ENCODE data around the gene ATG12.
"Not testable (repeated sequence)": the region's sequence is repeated elsewhere in the genome, so short reads cannot be mapped to it uniquely, and the experiment has no call there.

The ATG12 gene

DNA sequence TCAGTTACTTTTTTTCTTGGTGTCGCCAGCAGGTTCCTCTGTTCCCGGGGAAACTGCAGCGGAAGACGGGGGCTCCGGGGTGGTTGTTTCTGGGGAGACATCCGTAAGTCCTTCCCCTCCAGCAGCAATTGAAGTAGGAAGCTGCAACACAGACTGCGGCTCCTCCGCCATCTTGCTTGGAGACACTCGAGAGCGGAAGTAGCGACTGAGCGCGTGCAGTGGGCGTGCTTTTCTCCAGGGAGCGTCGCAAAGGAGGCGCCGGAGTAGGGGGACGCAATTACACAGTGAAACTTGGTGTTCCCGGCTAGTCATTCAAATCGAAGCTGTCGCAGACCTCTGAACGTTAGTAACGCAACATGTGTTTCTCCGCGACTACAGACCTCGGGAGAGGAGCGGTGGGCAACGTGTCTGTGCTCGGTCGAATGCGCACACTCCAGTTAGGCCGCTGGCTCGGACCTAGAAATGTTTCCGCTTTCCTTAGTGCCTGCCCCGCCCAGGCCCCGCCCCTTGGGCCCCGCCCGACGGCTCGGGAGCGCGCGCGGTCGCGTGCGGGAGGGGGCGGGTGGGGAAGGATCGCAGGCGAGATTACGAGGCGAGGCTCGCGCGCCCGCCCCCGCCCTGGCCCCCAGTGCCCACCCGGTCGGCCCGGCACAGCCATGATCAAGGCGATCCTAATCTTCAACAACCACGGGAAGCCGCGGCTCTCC, at the start of gene ATG12, which contains the start of gene AP3S1:
Gene ATG12, minus strand, starts transcription at position 184 of the 707 bp plus-strand sequence. Its CDS starts 13 bp downstream, at position 171.
Gene AP3S1, plus strand, starts transcription at position 554 of the 707 bp plus-strand sequence. Its CDS starts 103 bp downstream, at position 657.
- DNase-seq: peak; percentile 90
- in situ Hi-C loops (cut with HindIII; ENCODE audit: low pct_ligation_motif_present, low pct_unique_long_range_greater_than_20kb, low sequenced_read_pairs): no loop called here

DNA sequence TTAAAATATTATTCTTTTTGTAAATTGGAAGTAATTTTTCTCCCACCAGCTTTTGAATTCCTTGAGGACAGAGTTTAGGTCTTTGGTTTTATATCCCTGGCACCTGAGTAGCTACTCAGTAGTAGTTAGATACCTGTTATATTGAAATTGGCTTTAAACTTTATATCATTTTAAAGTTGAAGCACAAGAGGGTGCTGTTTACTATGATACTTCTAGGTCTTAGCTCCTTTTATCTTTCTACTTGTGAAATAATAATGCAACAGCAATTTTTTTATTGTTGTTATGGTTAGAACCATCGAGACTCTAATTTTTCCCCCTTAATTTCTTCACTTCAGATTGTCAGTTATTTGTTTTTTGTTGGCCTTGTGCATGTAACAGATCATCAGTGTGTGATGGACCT, 46.7 kb upstream of the ATG12 start:
- peak; percentile 26 for DNase-seq
- in situ Hi-C loops (cut with HindIII; ENCODE audit: low pct_ligation_motif_present, low pct_unique_long_range_greater_than_20kb, low sequenced_read_pairs): no loop called here

GRCh38 chr5:115885208-115885607, 43.8 kb upstream of the ATG12 start:
- DNase-seq; in situ Hi-C loops (cut with HindIII; ENCODE audit: low pct_ligation_motif_present, low pct_unique_long_range_greater_than_20kb, low sequenced_read_pairs): not testable (repeated sequence)

GRCh38 chr5:115884704-115885103, 43.3 kb upstream of the ATG12 start:
- in situ Hi-C loops (cut with HindIII; ENCODE audit: low pct_ligation_motif_present, low pct_unique_long_range_greater_than_20kb, low sequenced_read_pairs): no loop called here

DNA sequence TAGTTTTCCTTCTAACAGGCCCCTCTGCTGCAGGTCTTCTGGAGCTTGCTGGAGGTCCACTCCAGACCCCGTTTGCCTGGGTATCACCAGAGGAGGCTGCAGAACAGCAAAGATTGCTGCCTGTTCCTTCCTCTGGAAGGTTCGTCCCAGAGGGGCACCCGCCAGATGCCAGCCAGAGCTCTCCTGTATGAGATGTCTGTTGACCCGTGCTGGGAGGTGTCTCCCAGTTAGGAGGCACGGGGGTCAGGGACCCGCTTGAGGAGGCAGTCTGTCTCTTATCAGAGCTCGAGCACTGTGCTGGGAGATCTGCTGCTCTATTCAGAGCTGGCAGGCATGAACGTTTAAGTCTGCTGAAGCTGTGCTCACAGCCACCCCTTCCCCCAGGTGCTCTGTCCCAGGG, 41.1 kb upstream of the ATG12 start:
- DNase-seq; in situ Hi-C loops (cut with HindIII; ENCODE audit: low pct_ligation_motif_present, low pct_unique_long_range_greater_than_20kb, low sequenced_read_pairs): not testable (repeated sequence)

More at GRCh38 chr5:115884704-115885103, 43.3 kb upstream of the ATG12 start:
- DNase-seq: no peak

- in situ Hi-C loops (cut with HindIII; ENCODE audit: low pct_ligation_motif_present, low pct_unique_long_range_greater_than_20kb, low sequenced_read_pairs); DNase-seq: not testable (repeated sequence)
Measured at GRCh38 chr5:115877342-115877741, 36.0 kb upstream of the ATG12 start.

- in situ Hi-C loops (cut with HindIII; ENCODE audit: low pct_ligation_motif_present, low pct_unique_long_range_greater_than_20kb, low sequenced_read_pairs): no loop called here
- DNase-seq: no peak
Measured at GRCh38 chr5:115875447-115875846, 34.1 kb upstream of the ATG12 start.

GRCh38 chr5:115873392-115873791, 32.0 kb upstream of the ATG12 start:
- in situ Hi-C loops (cut with HindIII; ENCODE audit: low pct_ligation_motif_present, low pct_unique_long_range_greater_than_20kb, low sequenced_read_pairs): no loop called here
- DNase-seq: no peak

- in situ Hi-C loops (cut with HindIII; ENCODE audit: low pct_ligation_motif_present, low pct_unique_long_range_greater_than_20kb, low sequenced_read_pairs): no loop called here
- DNase-seq: no peak
Measured at GRCh38 chr5:115872447-115872846, 31.1 kb upstream of the ATG12 start.

- in situ Hi-C loops (cut with HindIII; ENCODE audit: low pct_ligation_motif_present, low pct_unique_long_range_greater_than_20kb, low sequenced_read_pairs): no loop called here
- DNase-seq: no peak
Measured at GRCh38 chr5:115869256-115869795, 28.0 kb upstream of the ATG12 start.

DNA sequence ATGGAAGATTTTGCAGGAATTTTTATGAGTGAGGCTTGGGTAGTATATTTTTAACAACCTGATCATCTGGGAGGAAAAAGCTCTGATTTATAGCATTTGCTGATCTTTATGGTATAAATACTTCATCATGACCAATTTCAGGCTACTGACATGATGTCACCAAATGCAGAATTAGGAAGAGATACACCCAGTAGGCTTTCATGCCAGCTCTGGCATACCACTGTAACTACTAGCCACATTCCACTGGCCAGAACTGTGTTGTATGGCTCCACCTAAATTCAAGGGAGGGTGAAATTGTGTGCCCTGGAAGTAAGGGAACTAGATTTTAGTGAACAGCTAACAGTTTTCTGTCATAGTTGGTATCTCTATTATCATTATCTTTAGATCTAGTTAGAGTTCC, 18.0 kb upstream of the ATG12 start:
- in situ Hi-C loops (cut with HindIII; ENCODE audit: low pct_ligation_motif_present, low pct_unique_long_range_greater_than_20kb, low sequenced_read_pairs): no loop called here
- DNase-seq: no peak

- in situ Hi-C loops (cut with HindIII; ENCODE audit: low pct_ligation_motif_present, low pct_unique_long_range_greater_than_20kb, low sequenced_read_pairs): no loop called here
- DNase-seq: no peak
Measured at GRCh38 chr5:115858396-115858795, 17.0 kb upstream of the ATG12 start.

GRCh38 chr5:115857626-115858349, 16.4 kb upstream of the ATG12 start:
- in situ Hi-C loops (cut with HindIII; ENCODE audit: low pct_ligation_motif_present, low pct_unique_long_range_greater_than_20kb, low sequenced_read_pairs): no loop called here
- DNase-seq: no peak

- no peak for DNase-seq
- in situ Hi-C loops (cut with HindIII; ENCODE audit: low pct_ligation_motif_present, low pct_unique_long_range_greater_than_20kb, low sequenced_read_pairs): no loop called here
Measured at GRCh38 chr5:115857057-115857479, 15.7 kb upstream of the ATG12 start.

- in situ Hi-C loops (cut with HindIII; ENCODE audit: low pct_ligation_motif_present, low pct_unique_long_range_greater_than_20kb, low sequenced_read_pairs): no loop called here
- no peak for DNase-seq
Measured at GRCh38 chr5:115855959-115856358, 14.6 kb upstream of the ATG12 start.

- in situ Hi-C loops (cut with HindIII; ENCODE audit: low pct_ligation_motif_present, low pct_unique_long_range_greater_than_20kb, low sequenced_read_pairs): no loop called here
- no peak for DNase-seq
Measured at GRCh38 chr5:115854139-115854538, 12.8 kb upstream of the ATG12 start.

- in situ Hi-C loops (cut with HindIII; ENCODE audit: low pct_ligation_motif_present, low pct_unique_long_range_greater_than_20kb, low sequenced_read_pairs): no loop called here
- peak; percentile 31 for DNase-seq
Measured at GRCh38 chr5:115850744-115851416, 9.5 kb upstream of the ATG12 start.

- DNase-seq: no peak
- in situ Hi-C loops (cut with HindIII; ENCODE audit: low pct_ligation_motif_present, low pct_unique_long_range_greater_than_20kb, low sequenced_read_pairs): no loop called here
Measured at GRCh38 chr5:115849258-115849798, 8.0 kb upstream of the ATG12 start.

DNA sequence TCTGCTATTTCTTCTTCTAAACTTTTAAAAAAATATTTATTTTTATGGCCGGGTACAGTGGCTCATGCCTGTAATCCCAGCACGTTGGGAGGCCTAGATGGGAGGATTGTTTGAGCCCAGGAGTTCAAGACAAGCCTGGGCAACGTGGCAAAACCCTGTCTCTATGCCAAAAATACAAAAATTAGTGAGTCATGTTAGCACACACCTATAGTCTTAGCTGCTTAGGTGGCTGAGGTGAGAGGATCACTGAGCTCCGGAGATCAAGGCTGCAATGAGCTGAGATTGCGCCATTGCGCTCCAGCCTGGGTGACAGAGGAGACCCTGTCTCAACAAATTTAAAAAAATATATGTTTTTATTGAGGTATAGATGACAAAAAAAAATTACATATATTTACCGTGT, 5.9 kb upstream of the ATG12 start:
- in situ Hi-C loops (cut with HindIII; ENCODE audit: low pct_ligation_motif_present, low pct_unique_long_range_greater_than_20kb, low sequenced_read_pairs): no loop called here
- no peak for DNase-seq

Measured in ACHN (cell line).